Caco-2 (cell line): Measurements from ENCODE around the gene ABCC1. TPM values are rescaled to one million over a fixed set of nuclear protein-coding genes. Genes with fewer than 3 reads are reported as not detected.

Experiments
- BruUV-seq: library from RNA; stranded (reverse); fragments of 400-500 nt; replicated peaks from 2 replicates; lab custom pipeline; 2021; lab: Mats Ljungman, UMichigan
- CTCF ChIA-PET: fragments of 300-600 bp; sonication (Branson Sonifier 250); formaldehyde crosslinking; loops from one replicate; lab custom pipeline; 2022; ENCODE audit warnings: antibody characterized with exemption; lab: Charles Lee
- POLR2A ChIA-PET: fragments of 300-600 bp; sonication (Branson Sonifier 250); formaldehyde crosslinking; loops from one replicate; lab custom pipeline; 2022; ENCODE audit warnings: antibody characterized with exemption; lab: Charles Lee
- DNase-seq, 2 experiments: peaks; one replicate each; pipeline versions ENCODE4 v3.0.0 to v3.0.0-alpha.2; 2020 to 2022
- H3K27me3 ChIP-seq: replicated peaks from 2 replicates; pipeline ENCODE4 v1.6.0; 2011; ENCODE audit warnings: low read length; ENCODE audit not compliant: control insufficient read depth, insufficient read depth
- H3K36me3 ChIP-seq: 2 replicates; pipeline ENCODE4 v1.5.1; 2011; ENCODE audit warnings: low read length; ENCODE audit not compliant: control insufficient read depth, insufficient read depth
- H3K4me1 ChIP-seq: fragments of 250-450 bp; sonication (Bioruptor Pico); 2 replicates; pipeline ENCODE4 v1.5.1; 2020; ENCODE audit warnings: mild to moderate bottlenecking
- H3K4me3 ChIP-seq: 2 replicates; pipeline ENCODE4 v1.5.1; 2011; ENCODE audit warnings: low read depth, mild to moderate bottlenecking, control low read depth, low read length
- H3K9me3 ChIP-seq: fragments of 250-450 bp; sonication (Bioruptor Pico); 2 replicates; pipeline ENCODE4 v1.5.1; 2020; ENCODE audit warnings: mild to moderate bottlenecking, moderate library complexity
- H3K27ac Mint-ChIP-seq: one replicate; pipeline ENCODE4 v1.8.0; 2022; ENCODE audit warnings: mixed read lengths; ENCODE audit not compliant: unreplicated experiment
- H3K27me3 Mint-ChIP-seq: one replicate; pipeline ENCODE4 v1.8.0; 2022; ENCODE audit warnings: mixed read lengths; ENCODE audit not compliant: insufficient read depth, unreplicated experiment
- H3K36me3 Mint-ChIP-seq: one replicate; pipeline ENCODE4 v1.8.0; 2022; ENCODE audit warnings: mild to moderate bottlenecking, mixed read lengths; ENCODE audit not compliant: insufficient read depth, unreplicated experiment
- H3K4me1 Mint-ChIP-seq: one replicate; pipeline ENCODE4 v1.8.0; 2022; ENCODE audit warnings: low read depth, mixed read lengths; ENCODE audit not compliant: unreplicated experiment
- H3K4me3 Mint-ChIP-seq: one replicate; pipeline ENCODE4 v1.8.0; 2022; ENCODE audit warnings: mild to moderate bottlenecking, moderate library complexity, mixed read lengths; ENCODE audit not compliant: unreplicated experiment
- H3K9me3 Mint-ChIP-seq: one replicate; pipeline ENCODE4 v1.8.0; 2022; ENCODE audit warnings: mixed read lengths; ENCODE audit not compliant: unreplicated experiment
- intact Hi-C: fragments of 100-400 bp; cut with micrococcal nuclease; formaldehyde crosslinking; loops from one replicate; pipeline ENCODE4 v1.10.0; 2022; ENCODE audit not compliant: unreplicated experiment
- total RNA-seq: library from RNA; stranded (reverse); gene quantifications from 2 replicates; pipeline ENCODE4 v1.2.3, GENCODE V29; 2022
- TF ChIP-seq, protein P1 (sequence below), 2 experiments: fragments of 200-600 bp in 1 of 2; IDR thresholded peaks; 1 replicate in 1 of 2; 2 replicates in 1 of 2; pipeline versions ENCODE4 v1.5.1 to v1.8.0; 2011 to 2022; ENCODE audit warnings: antibody characterized with exemption in 1 of 2, control low read depth in 1 of 2, inconsistent platforms in 1 of 2, low read depth in 1 of 2, low read length in 1 of 2, mild to moderate bottlenecking in 1 of 2, moderate library complexity in 1 of 2; ENCODE audit not compliant: insufficient read depth in 1 of 2, severe bottlenecking in 1 of 2, unreplicated experiment in 1 of 2

Gene ABCC1
- total RNA-seq, 1 experiment from 2014 or later, result 22.3 TPM

GRCh38 chr16:16116841-16117240 is 167.4 kb downstream of the ABCC1 start:
- H3K4me3 ChIP-seq, result no peak overlapping the region
- ChIA-PET POLR2A (no interaction called here), CTCF (no interaction called here)
- DNase-seq, result no peak
- intact Hi-C loops, result no loop called here
- Mint-ChIP-seq H3K4me3 (no peak overlapping the region), H3K9me3 (no peaks in the 10 kb centered on the region), H3K4me1 (no peaks in the 10 kb centered on the region), H3K27me3 (no peaks in the 10 kb centered on the region), H3K27ac (no peak overlapping the region), H3K36me3 (peaks cover 61% of the 10 kb centered on the region)
- TF ChIP-seq, protein P1, sequence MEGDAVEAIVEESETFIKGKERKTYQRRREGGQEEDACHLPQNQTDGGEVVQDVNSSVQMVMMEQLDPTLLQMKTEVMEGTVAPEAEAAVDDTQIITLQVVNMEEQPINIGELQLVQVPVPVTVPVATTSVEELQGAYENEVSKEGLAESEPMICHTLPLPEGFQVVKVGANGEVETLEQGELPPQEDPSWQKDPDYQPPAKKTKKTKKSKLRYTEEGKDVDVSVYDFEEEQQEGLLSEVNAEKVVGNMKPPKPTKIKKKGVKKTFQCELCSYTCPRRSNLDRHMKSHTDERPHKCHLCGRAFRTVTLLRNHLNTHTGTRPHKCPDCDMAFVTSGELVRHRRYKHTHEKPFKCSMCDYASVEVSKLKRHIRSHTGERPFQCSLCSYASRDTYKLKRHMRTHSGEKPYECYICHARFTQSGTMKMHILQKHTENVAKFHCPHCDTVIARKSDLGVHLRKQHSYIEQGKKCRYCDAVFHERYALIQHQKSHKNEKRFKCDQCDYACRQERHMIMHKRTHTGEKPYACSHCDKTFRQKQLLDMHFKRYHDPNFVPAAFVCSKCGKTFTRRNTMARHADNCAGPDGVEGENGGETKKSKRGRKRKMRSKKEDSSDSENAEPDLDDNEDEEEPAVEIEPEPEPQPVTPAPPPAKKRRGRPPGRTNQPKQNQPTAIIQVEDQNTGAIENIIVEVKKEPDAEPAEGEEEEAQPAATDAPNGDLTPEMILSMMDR (IDR thresholded peaks at IDR 0.05; ENCODE audit: insufficient read depth in 1 of 2, low read depth in 1 of 2, low read length in 1 of 2, severe bottlenecking in 1 of 2, unreplicated experiment in 1 of 2), result no peak
- H3K9me3 ChIP-seq, result no peaks in the 10 kb centered on the region
- no peaks in the 10 kb centered on the region; the same call in 1 of the 2 replicates for H3K36me3 ChIP-seq
- H3K4me1 ChIP-seq, result no peaks in the 10 kb centered on the region
- H3K27me3 ChIP-seq, result no peaks in the 10 kb centered on the region
- BruUV-seq, result no TSS peak

DNA sequence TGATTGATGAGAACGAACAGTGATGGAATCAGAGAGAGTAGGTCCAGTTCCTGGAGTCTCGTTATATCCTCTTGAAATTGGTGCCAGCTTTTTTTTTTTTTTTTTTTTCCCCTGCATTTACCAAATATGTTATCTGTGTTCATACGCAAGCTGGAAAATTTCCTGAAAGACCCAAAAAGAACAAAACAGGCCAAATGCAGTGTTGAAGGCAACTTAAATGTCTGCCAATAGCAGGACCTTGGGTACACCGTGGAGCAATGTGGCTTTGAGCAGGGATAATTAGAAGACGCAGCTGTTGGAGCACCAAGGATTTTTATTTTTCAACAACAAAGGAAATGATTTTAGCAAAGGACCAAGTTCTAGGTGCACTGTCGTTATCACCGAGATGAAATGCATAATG is 168.9 kb downstream of the ABCC1 start:
- H3K4me3 Mint-ChIP-seq, result no peak overlapping the region
- H3K9me3 Mint-ChIP-seq, result no peaks in the 10 kb centered on the region
- DNase-seq, result no peak
- intact Hi-C loops, result no loop called here
- ChIA-PET CTCF (interaction anchor here (0.6 kb wide), 1 partner anchor 1775 kb away, joined by 3 read pairs; no protein-coding TSS in a partner anchor), POLR2A (no interaction called here)
- H3K27me3 Mint-ChIP-seq, result no peaks in the 10 kb centered on the region
- TF ChIP-seq, protein P1 (IDR thresholded peaks at IDR 0.05; ENCODE audit: insufficient read depth in 1 of 2, low read depth in 1 of 2, low read length in 1 of 2, severe bottlenecking in 1 of 2, unreplicated experiment in 1 of 2), result no peak
- Histone ChIP-seq H3K4me3 (no peak overlapping the region), H3K4me1 (no peaks in the 10 kb centered on the region), H3K27me3 (no peaks in the 10 kb centered on the region), H3K9me3 (no peaks in the 10 kb centered on the region), H3K36me3 (no peaks in the 10 kb centered on the region)
- no peaks in the 10 kb centered on the region for H3K4me1 Mint-ChIP-seq
- H3K27ac Mint-ChIP-seq, result no peak overlapping the region
- peaks cover 51% of the 10 kb centered on the region for H3K36me3 Mint-ChIP-seq
- BruUV-seq, result no TSS peak

- Histone ChIP-seq H3K36me3 (no peaks in the 10 kb centered on the region), H3K9me3 (no peaks in the 10 kb centered on the region), H3K4me3 (no peak overlapping the region), H3K27me3 (no peaks in the 10 kb centered on the region), H3K4me1 (no peaks in the 10 kb centered on the region)
- Mint-ChIP-seq H3K9me3 (peaks cover 7% of the 10 kb centered on the region), H3K36me3 (peaks cover 56% of the 10 kb centered on the region), H3K4me3 (no peak overlapping the region), H3K27me3 (no peaks in the 10 kb centered on the region), H3K27ac (no peak overlapping the region), H3K4me1 (no peaks in the 10 kb centered on the region)
- DNase-seq, result no peak
- no TSS peak for BruUV-seq
- CTCF ChIA-PET, result no interaction called here
- intact Hi-C loops, result no loop called here
- TF ChIP-seq, protein P1 (IDR thresholded peaks at IDR 0.05; ENCODE audit: insufficient read depth in 1 of 2, low read depth in 1 of 2, low read length in 1 of 2, severe bottlenecking in 1 of 2, unreplicated experiment in 1 of 2), result no peak
- POLR2A ChIA-PET, result no interaction called here
These were observed 170.6 kb downstream of the ABCC1 start for GRCh38 chr16:16120044-16120381.
